Bronchus fibroblast of lung (primary cell): ENCODE results near the gene PPIA. TPM values are rescaled to one million over a fixed set of nuclear protein-coding genes. Genes with fewer than 3 reads are reported as not detected.

Experiments
- total RNA-seq: library from RNA; depleted of rRNA; stranded (reverse); fragments of >200 nt; gene quantifications from 2 replicates; pipeline ENCODE4 v1.2.3, GENCODE V29; 2015

The PPIA gene
- 3,457 and 3,797 TPM in 2 replicates for total RNA-seq

GRCh38 chr7:44796504-44797328, at the start of gene PPIA:
Gene PPIA, plus strand, starts transcription at chr7:44796681. Its CDS starts 44 bp downstream, at chr7:44796725.

DNA sequence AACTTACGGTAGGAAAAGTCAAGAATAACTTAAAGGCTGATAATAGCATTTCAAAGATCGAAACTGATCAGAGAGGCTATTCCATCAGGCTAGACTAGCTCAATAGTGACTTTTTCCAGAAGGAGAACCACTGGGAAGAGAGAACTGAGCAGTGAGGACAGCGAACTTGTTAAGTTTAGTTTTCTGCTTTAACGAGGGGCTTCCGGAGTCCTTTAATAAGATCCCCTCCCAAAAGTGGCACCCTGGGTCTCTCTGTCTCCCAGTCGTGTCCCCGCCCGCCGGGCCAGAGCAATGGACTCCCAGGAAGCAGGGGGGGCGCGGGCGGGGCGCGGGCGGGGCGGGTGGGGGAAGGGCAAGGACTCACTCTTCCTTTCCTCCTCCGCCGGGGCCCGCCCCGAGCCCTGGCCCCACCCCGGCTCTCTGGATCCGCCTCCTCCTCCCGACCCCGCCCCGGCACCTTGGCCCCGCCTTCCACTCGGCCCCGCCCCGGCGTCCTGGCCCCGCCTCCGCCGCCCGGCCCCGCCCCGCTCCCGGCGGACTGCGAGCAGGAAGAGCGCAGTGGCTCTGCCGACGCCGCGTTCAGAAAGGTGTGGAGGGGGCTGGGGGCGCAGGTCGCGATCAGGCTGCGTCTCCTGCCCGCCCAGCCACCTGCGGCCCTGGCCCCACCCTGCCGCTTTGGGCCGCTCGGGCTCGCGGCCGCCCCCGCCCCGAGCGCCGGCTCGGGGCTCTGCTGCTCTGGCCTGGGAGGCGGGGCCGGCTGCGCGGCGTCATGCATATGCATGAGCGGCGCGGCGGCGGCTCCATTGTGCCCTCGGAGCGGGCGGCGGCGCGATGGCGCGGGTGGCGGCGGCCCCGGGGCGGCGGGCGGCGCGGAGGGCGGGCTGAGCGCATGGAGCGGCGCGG, 48.2 kb upstream of the PPIA start, which contains the start of gene ZMIZ2:
Gene ZMIZ2, plus strand, starts transcription at position 803 of the 903 bp plus-strand sequence. CDS start 7,403 bp downstream, outside the sequence.

DNA sequence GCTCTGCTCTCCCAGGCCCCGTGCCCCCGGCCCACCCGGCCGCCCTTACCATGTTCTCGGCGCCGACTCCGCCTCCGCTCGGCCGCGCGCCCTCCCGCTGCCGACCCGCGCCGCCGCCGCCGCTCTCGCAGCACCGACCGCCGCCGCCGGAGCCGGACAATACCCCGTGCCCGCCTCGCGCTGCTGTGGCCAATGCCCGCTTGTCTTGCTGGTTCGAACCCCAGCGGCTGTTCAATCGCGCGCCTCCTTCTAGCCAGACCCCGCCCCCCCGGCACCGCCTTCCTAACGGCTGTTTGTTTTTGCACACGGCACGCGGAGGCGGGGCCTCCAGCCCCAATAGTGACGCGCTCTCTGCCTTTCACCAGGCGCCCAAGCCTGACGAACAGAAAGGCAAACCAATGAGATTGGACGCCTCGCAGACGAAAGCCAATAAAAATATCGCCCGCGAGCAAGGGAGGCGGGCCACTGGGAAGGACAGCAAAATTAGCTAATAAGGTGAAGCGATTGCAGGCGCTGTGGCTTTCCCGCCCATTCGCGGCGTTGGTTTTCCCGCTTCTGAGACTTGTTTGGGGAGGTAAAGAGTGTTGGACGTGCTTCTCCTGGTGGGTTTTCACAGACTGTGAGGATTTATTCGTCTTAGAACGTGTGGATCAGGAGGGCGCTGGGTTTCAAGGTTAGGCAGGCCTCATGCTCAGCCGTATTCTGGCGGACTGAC, 51.6 kb downstream of the PPIA start, which contains the start of gene H2AZ2:
Gene H2AZ2, minus strand, starts transcription at position 168 of the 715 bp plus-strand sequence. Its CDS starts 116 bp downstream, at position 52.

Other genes with a start within 250 kb of the PPIA start
- gene DDX56, start 222.8 kb upstream of the PPIA start, total RNA-seq, result 60.2 and 64.1 TPM in 2 replicates
- gene TMED4, start 214.4 kb upstream of the PPIA start, total RNA-seq, result 70.0 and 94.7 TPM in 2 replicates
- 99.9 and 105 TPM in 2 replicates for gene OGDH, start 190.1 kb upstream of the PPIA start, total RNA-seq
- gene ZMIZ2, start 47.8 kb upstream of the PPIA start, total RNA-seq, result 16.0 and 21.3 TPM in 2 replicates
- 260 TPM in 2 replicates for gene H2AZ2, start 51.4 kb downstream of the PPIA start, total RNA-seq
- 4.5 and 6.4 TPM in 2 replicates for gene PURB, start 88.8 kb downstream of the PPIA start, total RNA-seq
- gene MYO1G, start 182.3 kb downstream of the PPIA start, total RNA-seq, result under 0.01 TPM in 1 of 2 replicates, not detected in the other
- gene CCM2, start 203.5 kb downstream of the PPIA start, total RNA-seq, result 62.0 and 62.9 TPM in 2 replicates